ENCODE data around the gene CHST11.

DNA sequence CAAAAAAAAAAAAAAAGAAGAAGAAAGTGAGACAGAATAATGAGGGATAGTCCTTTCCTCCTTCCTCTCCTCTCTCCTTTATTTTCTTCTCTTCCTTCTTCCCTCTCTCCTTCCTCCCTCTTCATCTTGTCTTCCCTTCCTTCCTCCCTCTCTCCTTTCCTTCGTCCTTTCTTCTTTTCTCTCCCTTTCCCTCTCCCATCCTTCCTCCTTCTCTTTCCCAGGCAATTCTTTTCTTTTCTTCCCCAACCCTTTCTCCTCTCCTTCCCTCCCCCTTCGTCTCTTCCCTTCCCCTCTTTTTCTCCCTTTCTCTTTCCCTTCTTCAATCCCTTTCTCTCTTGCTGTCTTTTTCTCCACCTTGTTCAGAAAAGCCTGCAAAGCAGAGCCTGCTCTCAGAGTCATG, 3.6 kb upstream of the CHST11 start:
- TF ChIP-seq, protein P1, sequence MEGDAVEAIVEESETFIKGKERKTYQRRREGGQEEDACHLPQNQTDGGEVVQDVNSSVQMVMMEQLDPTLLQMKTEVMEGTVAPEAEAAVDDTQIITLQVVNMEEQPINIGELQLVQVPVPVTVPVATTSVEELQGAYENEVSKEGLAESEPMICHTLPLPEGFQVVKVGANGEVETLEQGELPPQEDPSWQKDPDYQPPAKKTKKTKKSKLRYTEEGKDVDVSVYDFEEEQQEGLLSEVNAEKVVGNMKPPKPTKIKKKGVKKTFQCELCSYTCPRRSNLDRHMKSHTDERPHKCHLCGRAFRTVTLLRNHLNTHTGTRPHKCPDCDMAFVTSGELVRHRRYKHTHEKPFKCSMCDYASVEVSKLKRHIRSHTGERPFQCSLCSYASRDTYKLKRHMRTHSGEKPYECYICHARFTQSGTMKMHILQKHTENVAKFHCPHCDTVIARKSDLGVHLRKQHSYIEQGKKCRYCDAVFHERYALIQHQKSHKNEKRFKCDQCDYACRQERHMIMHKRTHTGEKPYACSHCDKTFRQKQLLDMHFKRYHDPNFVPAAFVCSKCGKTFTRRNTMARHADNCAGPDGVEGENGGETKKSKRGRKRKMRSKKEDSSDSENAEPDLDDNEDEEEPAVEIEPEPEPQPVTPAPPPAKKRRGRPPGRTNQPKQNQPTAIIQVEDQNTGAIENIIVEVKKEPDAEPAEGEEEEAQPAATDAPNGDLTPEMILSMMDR (IDR thresholded peaks at IDR 0.05) = no peak
- TF ChIP-seq POLR2A (IDR thresholded peaks at IDR 0.05) = no peak
